ENCODE results near the gene TEX14. TPM values are rescaled to one million over a fixed set of nuclear protein-coding genes. Genes with fewer than 3 reads are reported as not detected.

Gene TEX14
- total RNA-seq, 6 donors from 2014 or later: 0.10 to 1.4 (median 0.63) TPM

- no peaks in the 10 kb centered on the region for H3K27me3 ChIP-seq
- H3K36me3 ChIP-seq: peaks cover 0 to 4% (median 0%) of the 10 kb centered on the region in 4 donors
- DNase-seq: no peak
- no peak for ATAC-seq (ENCODE audit: low FRiP score in 2 of 2)
- no peak overlapping the region for H3K27ac ChIP-seq
- H3K4me1 ChIP-seq: no peaks in the 10 kb centered on the region
- TF ChIP-seq CTCF (IDR thresholded peaks at IDR 0.05) (no peak), POLR2A (IDR thresholded peaks at IDR 0.05) (no peak)
- no peak overlapping the region for H3K4me3 ChIP-seq
- H3K9me3 ChIP-seq: no peaks in the 10 kb centered on the region
- 35 to 41% methylated on average over 1 of the region's 1 CpG for WGBS, 2 donors
Observed at GRCh38 chr17:58728798-58729197, 37.0 kb upstream of the TEX14 start.

- 100% methylated on average over 2 of the region's 2 CpGs for WGBS, 2 donors
- Histone ChIP-seq H3K4me3 (no peak overlapping the region), H3K4me1 (no peaks in the 10 kb centered on the region), H3K27me3 (no peaks in the 10 kb centered on the region), H3K9me3 (no peaks in the 10 kb centered on the region), H3K36me3 (peaks cover 0 to 22% (median 7%) of the 10 kb centered on the region in 4 donors), H3K27ac (no peak overlapping the region)
- DNase-seq: no peak
- ATAC-seq (ENCODE audit: low FRiP score in 2 of 2): no peak
- TF ChIP-seq EP300 (IDR thresholded peaks at IDR 0.05) (no peak), POLR2AphosphoS5 (IDR thresholded peaks at IDR 0.05) (no peak), POLR2A (IDR thresholded peaks at IDR 0.05) (no peak), CTCF (IDR thresholded peaks at IDR 0.05) (no peak)
Observed at GRCh38 chr17:58722696-58723095, 30.9 kb upstream of the TEX14 start.

GRCh38 chr17:58722274-58722673, 30.4 kb upstream of the TEX14 start:
- peaks cover 0 to 22% (median 7%) of the 10 kb centered on the region in 4 donors for H3K36me3 ChIP-seq
- no peaks in the 10 kb centered on the region for H3K4me1 ChIP-seq
- ATAC-seq (ENCODE audit: low FRiP score in 2 of 2) (no peak), DNase-seq (no peak)
- H3K27ac ChIP-seq: no peak overlapping the region
- no peaks in the 10 kb centered on the region for H3K9me3 ChIP-seq
- WGBS, 2 donors: 92 to 94% methylated on average over 1 of the region's 1 CpG
- H3K4me3 ChIP-seq: no peak overlapping the region
- no peaks in the 10 kb centered on the region for H3K27me3 ChIP-seq
- TF ChIP-seq EP300 (IDR thresholded peaks at IDR 0.05) (no peak), POLR2AphosphoS5 (IDR thresholded peaks at IDR 0.05) (no peak), POLR2A (IDR thresholded peaks at IDR 0.05) (no peak), CTCF (IDR thresholded peaks at IDR 0.05) (no peak)

GRCh38 chr17:58710948-58711552, 19.2 kb upstream of the TEX14 start:
- Histone ChIP-seq H3K36me3 (peaks cover 0 to 34% (median 8%) of the 10 kb centered on the region in 4 donors), H3K9me3 (no peaks in the 10 kb centered on the region), H3K4me1 (no peaks in the 10 kb centered on the region), H3K27ac (no peak overlapping the region), H3K4me3 (no peak overlapping the region), H3K27me3 (no peaks in the 10 kb centered on the region)
- peak; percentile 37 to 68 (median 63) for TF ChIP-seq CTCF (IDR thresholded peaks at IDR 0.05)
- TF ChIP-seq EP300 (IDR thresholded peaks at IDR 0.05): no peak
- DNase-seq (no peak), ATAC-seq (ENCODE audit: low FRiP score in 2 of 2) (no peak)
- WGBS, 2 donors: 52 to 53% methylated on average over 4 of the region's 4 CpGs
